K562 (cell line): Measurements from ENCODE around the gene DMRTA1.

Experiments
- CBFB ChIP-seq: sonication (generic); formaldehyde crosslinking; IDR thresholded peaks from 2 replicates; pipeline ENCODE4 v1.4.0; 2020; ENCODE audit warnings: mild to moderate bottlenecking, missing genetic modification reagents
- EZH2 ChIP-seq: IDR thresholded peaks from 2 replicates; pipeline ENCODE4 v1.6.1; 2012; ENCODE audit warnings: low read depth, mild to moderate bottlenecking, inconsistent platforms, low read length, borderline replicate concordance
- HDAC6 ChIP-seq: IDR thresholded peaks from 2 replicates; pipeline ENCODE4 v1.6.1; 2012; ENCODE audit warnings: low read depth, mild to moderate bottlenecking, control low read depth, inconsistent platforms, low read length, moderate library complexity
- MECOM ChIP-seq: fragments of 250-450 bp; sonication (Bioruptor Pico); IDR thresholded peaks from 2 replicates; pipeline ENCODE4 v1.8.0; 2022; ENCODE audit warnings: inconsistent platforms
- PHF8 ChIP-seq: fragments of 200-600 bp; sonication (generic); IDR thresholded peaks from 2 replicates; pipeline ENCODE4 v1.6.1; 2012; ENCODE audit warnings: mixed run types, mild to moderate bottlenecking, inconsistent platforms, low read length, moderate library complexity, borderline replicate concordance
- POLR2A ChIP-seq: fragments of 450-650 bp; conservative IDR thresholded peaks from 2 replicates; pipeline ENCODE4 v1.6.1; 2016
- SMAD3 ChIP-seq: fragments of 450-650 bp; formaldehyde crosslinking; conservative IDR thresholded peaks from 2 replicates; pipeline ENCODE4 v1.4.0; 2020; ENCODE audit warnings: mild to moderate bottlenecking
- SP2 ChIP-seq: IDR thresholded peaks from 2 replicates; pipeline ENCODE4 v1.6.1; 2011; ENCODE audit warnings: mild to moderate bottlenecking, low read depth, low read length, moderate library complexity; ENCODE audit not compliant: poor library complexity, severe bottlenecking; ENCODE audit errors: extremely low read depth
- TAL1 ChIP-seq: fragments of 450-650 bp; IDR thresholded peaks from 2 replicates; pipeline ENCODE4 v1.6.1; 2016; ENCODE audit warnings: mild to moderate bottlenecking
- TRIM24 ChIP-seq, 2 experiments: fragments of 450-650 bp; IDR thresholded peaks; 2 replicates each; pipeline ENCODE4 v1.6.1; 2016
- ZNF41 ChIP-seq: fragments of 250-450 bp; sonication (Bioruptor Pico); conservative IDR thresholded peaks from 2 replicates; pipeline ENCODE4 v1.4.0; 2020; ENCODE audit warnings: mild to moderate bottlenecking
- ZSCAN29 ChIP-seq: fragments of 450-650 bp; IDR thresholded peaks from 2 replicates; pipeline ENCODE4 v1.6.1; 2017
- TF ChIP-seq, protein P1 (sequence below), 3 experiments: IDR thresholded peaks in 2 of 3; conservative IDR thresholded peaks in 1 of 3; 2 replicates each; pipeline ENCODE4 v1.5.1; 2011 to 2012; ENCODE audit warnings: low read length in 3 of 3, mild to moderate bottlenecking in 3 of 3, control low read depth in 2 of 3, improper control_type of control experiment in 1 of 3, inconsistent platforms in 1 of 3, low read depth in 1 of 3, mixed read lengths in 1 of 3, moderate library complexity in 1 of 3; ENCODE audit not compliant: insufficient read depth in 2 of 3
- TF ChIP-seq, protein P2 (sequence below): sonication (generic); formaldehyde crosslinking; IDR thresholded peaks from 2 replicates; pipeline ENCODE4 v1.4.0; 2020; ENCODE audit warnings: mild to moderate bottlenecking, missing genetic modification reagents

DNA sequence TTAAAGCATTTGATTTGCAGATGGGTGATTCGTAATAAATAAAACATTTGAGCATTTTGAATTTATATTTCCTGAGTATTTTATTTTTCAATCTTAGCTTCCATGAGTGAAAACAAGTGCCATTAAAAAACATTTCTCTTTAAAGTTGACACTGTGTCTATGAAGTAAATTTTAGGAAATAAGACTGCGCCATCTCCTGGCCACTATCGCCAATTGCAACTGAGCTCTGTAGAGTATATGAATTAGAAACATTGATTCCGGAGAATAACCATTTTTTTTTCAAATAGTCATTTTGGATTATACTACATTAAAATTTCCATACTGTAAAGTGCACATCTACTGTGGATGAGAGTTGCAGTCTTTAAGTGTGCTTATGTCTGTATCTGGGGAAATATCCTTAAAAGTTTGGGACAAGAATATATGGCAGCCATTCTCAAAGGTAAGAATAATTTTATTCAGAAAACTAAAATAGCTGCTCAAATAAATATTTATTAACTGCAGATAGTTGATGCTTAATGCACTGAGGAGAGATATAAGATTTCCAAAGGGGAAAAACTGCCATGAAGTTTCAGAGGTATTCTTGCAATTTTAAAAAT, 5.9 kb downstream of the DMRTA1 start:
- no peak for TF ChIP-seq TAL1
- no peak for TF ChIP-seq PHF8
- TF ChIP-seq MECOM: no peak
- TF ChIP-seq CBFB (CRISPR knock-in tag): no peak
- no peak for TF ChIP-seq ZNF41 (CRISPR knock-in tag)
- TF ChIP-seq ZSCAN29: no peak
- TF ChIP-seq HDAC6: no peak
- no peak for TF ChIP-seq SMAD3 (CRISPR knock-in tag)
- TF ChIP-seq, protein P1, sequence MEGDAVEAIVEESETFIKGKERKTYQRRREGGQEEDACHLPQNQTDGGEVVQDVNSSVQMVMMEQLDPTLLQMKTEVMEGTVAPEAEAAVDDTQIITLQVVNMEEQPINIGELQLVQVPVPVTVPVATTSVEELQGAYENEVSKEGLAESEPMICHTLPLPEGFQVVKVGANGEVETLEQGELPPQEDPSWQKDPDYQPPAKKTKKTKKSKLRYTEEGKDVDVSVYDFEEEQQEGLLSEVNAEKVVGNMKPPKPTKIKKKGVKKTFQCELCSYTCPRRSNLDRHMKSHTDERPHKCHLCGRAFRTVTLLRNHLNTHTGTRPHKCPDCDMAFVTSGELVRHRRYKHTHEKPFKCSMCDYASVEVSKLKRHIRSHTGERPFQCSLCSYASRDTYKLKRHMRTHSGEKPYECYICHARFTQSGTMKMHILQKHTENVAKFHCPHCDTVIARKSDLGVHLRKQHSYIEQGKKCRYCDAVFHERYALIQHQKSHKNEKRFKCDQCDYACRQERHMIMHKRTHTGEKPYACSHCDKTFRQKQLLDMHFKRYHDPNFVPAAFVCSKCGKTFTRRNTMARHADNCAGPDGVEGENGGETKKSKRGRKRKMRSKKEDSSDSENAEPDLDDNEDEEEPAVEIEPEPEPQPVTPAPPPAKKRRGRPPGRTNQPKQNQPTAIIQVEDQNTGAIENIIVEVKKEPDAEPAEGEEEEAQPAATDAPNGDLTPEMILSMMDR (IDR thresholded peaks at IDR 0.05 in 2 of 3, conservative IDR thresholded peaks at IDR 0.05 in 1 of 3; ENCODE audit: insufficient read depth in 2 of 3, low read depth in 1 of 3, low read length in 3 of 3): no peak
- no peak for TF ChIP-seq TRIM24 (IDR thresholded peaks at IDR 0.05)
- TF ChIP-seq SP2: no peak
- TF ChIP-seq EZH2: no peak
- no peak for TF ChIP-seq POLR2A
- TF ChIP-seq, protein P2, sequence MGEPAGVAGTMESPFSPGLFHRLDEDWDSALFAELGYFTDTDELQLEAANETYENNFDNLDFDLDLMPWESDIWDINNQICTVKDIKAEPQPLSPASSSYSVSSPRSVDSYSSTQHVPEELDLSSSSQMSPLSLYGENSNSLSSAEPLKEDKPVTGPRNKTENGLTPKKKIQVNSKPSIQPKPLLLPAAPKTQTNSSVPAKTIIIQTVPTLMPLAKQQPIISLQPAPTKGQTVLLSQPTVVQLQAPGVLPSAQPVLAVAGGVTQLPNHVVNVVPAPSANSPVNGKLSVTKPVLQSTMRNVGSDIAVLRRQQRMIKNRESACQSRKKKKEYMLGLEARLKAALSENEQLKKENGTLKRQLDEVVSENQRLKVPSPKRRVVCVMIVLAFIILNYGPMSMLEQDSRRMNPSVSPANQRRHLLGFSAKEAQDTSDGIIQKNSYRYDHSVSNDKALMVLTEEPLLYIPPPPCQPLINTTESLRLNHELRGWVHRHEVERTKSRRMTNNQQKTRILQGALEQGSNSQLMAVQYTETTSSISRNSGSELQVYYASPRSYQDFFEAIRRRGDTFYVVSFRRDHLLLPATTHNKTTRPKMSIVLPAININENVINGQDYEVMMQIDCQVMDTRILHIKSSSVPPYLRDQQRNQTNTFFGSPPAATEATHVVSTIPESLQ: no peak
